Astrocyte of the spinal cord (primary cell): Measurements from ENCODE around the gene SNAI3.

Experiments
- DNase-seq: peaks from one replicate; pipeline ENCODE4 v3.0.0; 2011; ENCODE audit warnings: low read depth, low spot score
- H3K4me3 ChIP-seq: 2 replicates; pipeline ENCODE4 v1.5.1; 2011; ENCODE audit warnings: low read depth, mild to moderate bottlenecking, low read length, moderate library complexity
- in situ Hi-C: cut with HindIII; loops from 2 replicates; pipeline ENCODE4 v1.10.0; 2017; ENCODE audit warnings: low sequenced_read_pairs
- TF ChIP-seq, protein P1 (sequence below): IDR thresholded peaks from 2 replicates; pipeline ENCODE4 v1.5.1; 2012; ENCODE audit warnings: low read depth, mild to moderate bottlenecking, low read length, inconsistent platforms

The SNAI3 gene

DNA sequence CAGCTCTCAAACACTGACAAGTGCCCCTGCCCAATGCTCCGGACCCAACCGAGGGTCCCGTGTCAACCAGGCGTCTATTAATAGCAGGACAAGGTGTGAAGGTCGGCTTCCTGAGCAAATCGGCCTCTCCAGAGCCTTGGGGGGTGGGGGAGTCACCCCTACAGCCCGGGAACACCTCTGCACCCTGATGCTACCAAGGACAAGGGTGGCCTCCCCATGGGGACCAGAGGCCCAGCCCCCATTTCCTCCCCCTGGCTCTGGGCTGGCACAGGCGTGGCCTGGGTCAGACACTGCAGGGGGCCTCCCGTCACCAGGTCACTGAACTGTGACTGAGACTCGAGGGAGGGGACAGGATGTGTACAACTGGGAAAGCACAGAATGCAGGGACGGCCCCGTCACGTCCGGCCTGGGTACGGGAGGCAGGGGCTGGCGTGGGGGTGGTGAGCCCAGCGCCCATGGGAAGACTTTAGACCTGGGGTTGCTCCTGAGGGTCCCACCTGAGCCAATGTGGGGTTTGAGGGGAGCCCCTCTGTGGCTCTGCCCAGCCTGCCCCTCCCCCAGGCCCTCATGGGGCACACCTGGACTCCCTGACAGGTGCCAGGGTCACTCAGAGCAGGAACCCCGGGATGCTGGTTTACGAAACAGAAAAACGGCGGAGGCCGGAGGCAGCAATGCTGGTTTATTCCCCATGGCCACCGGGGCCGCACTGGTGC, 34.9 kb downstream of the SNAI3 start:
- peak overlapping the region; percentile 57 for H3K4me3 ChIP-seq
- DNase-seq, result no peak
- TF ChIP-seq, protein P1, sequence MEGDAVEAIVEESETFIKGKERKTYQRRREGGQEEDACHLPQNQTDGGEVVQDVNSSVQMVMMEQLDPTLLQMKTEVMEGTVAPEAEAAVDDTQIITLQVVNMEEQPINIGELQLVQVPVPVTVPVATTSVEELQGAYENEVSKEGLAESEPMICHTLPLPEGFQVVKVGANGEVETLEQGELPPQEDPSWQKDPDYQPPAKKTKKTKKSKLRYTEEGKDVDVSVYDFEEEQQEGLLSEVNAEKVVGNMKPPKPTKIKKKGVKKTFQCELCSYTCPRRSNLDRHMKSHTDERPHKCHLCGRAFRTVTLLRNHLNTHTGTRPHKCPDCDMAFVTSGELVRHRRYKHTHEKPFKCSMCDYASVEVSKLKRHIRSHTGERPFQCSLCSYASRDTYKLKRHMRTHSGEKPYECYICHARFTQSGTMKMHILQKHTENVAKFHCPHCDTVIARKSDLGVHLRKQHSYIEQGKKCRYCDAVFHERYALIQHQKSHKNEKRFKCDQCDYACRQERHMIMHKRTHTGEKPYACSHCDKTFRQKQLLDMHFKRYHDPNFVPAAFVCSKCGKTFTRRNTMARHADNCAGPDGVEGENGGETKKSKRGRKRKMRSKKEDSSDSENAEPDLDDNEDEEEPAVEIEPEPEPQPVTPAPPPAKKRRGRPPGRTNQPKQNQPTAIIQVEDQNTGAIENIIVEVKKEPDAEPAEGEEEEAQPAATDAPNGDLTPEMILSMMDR, result no peak
- in situ Hi-C loops, result no loop called here

DNA sequence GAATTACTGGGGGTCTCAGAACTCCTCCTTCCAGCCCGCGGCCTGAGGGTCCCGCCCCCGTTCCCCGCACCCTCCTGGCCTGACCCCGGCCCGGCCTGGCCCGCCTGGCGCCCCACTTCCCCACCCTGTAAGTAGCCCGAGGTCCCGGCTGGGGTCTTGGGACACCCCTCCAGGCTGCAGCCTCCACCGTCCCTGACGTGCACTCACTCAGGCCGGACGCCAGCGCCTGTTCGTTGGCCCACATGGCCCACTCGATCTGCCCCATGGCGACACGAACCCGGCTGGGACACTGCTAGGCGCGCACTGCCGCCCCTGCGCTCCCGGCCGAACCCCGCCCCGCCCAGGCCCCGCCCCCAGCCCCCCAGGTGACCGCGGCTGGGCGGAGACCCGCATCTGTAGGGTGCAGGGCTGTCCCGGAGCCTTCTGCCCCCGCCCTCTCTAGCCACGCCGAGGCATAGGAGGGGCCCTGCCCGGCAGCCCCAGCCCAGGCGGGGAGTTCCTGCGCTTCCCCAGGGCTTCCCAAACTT, 35.5 kb downstream of the SNAI3 start, which contains the start of gene CYBA:
CYBA (minus strand) TSS at position 305 of the 527 bp plus-strand sequence; CDS start at position 265, 40 bp downstream.
- in situ Hi-C loops, result no loop called here

DNA sequence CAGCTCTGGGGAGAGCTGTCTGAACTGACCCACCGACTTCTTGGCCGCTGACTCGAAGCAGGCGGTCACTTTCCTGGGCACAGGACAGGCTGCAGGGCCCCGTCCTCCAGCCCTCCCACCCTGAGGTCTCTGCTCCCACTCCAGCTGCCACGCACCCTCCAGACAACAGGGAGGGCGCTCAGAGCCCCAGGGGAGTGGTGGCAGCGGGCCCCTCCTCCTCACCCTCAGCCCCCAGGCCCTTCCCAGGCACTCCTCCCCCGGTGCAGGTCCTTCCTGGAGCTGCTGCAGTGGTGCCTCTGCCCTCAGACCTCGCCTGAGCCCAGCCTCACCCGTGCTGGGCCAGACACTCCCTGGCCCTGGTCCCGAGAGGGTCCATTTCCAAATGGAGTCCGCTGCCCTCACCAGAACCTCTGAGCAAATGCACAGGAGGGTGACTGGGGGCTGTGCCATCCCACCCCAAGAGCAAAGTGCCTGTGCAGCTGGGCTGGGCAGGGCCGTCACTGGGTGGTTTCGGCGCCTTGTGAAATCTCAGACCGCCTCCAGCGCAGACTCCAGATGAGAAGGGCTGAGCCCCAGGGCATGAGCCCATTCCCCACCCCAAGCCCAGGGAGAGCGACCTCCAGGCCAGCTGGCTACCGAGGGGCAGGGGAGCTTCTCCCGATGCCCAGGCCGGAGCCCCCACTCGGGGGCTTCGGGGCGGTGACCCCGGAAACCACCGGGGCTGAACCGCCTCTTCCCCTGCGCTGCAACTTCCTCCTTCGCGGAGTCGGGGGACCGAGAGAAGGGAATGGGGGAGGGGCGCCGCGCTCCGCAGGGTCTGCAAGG, 36.2 kb downstream of the SNAI3 start:
- H3K4me3 ChIP-seq, result peak overlapping the region; percentile 57
- in situ Hi-C loops, result no loop called here
- TF ChIP-seq, protein P1, result no peak
- DNase-seq, result no peak

More for the DNA sequence above, 35.5 kb downstream of the SNAI3 start, which contains the start of gene CYBA:
- TF ChIP-seq, protein P1, result no peak
- H3K4me3 ChIP-seq, result peak within 1 kb of the TSS; percentile 57
- peak; percentile 28 for DNase-seq

DNA sequence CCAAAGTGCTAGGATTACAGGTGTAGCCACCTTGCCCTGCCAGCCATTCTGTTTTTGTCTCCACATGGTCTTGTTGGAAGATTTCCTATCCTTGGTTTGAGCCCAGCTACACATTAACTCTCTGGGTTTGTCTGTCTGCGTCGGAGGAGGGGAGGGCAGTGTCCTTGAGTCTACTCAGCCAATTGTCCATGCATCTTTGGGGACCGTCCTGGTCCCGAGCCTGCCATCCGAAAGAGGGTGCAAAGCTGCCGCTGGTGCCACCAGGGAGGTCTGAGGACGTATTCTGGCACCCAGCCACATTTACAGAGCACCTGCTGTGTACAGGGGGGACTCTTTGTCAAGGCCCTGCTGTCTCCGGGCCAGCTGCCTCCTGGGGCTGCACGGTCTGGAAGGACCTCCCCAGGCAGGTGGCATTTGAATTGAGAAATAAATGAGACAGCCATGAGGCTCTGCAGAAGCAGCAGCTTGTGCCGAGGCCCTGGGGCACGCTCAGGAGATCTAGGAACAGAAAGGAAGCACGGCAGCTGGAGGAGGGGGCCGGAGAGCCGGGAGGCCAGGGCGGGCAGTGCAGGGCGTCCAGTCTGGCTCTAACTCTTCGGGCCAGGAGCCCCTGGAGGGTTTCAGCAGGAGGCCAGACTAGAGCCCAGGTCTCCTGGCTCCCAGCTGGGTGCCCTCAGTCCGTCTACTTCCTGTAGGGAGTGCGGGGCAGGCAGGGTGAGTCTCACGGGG, 36.9 kb downstream of the SNAI3 start:
- no peak for DNase-seq
- TF ChIP-seq, protein P1, result no peak
- in situ Hi-C loops, result no loop called here
- no peak overlapping the region for H3K4me3 ChIP-seq

DNA sequence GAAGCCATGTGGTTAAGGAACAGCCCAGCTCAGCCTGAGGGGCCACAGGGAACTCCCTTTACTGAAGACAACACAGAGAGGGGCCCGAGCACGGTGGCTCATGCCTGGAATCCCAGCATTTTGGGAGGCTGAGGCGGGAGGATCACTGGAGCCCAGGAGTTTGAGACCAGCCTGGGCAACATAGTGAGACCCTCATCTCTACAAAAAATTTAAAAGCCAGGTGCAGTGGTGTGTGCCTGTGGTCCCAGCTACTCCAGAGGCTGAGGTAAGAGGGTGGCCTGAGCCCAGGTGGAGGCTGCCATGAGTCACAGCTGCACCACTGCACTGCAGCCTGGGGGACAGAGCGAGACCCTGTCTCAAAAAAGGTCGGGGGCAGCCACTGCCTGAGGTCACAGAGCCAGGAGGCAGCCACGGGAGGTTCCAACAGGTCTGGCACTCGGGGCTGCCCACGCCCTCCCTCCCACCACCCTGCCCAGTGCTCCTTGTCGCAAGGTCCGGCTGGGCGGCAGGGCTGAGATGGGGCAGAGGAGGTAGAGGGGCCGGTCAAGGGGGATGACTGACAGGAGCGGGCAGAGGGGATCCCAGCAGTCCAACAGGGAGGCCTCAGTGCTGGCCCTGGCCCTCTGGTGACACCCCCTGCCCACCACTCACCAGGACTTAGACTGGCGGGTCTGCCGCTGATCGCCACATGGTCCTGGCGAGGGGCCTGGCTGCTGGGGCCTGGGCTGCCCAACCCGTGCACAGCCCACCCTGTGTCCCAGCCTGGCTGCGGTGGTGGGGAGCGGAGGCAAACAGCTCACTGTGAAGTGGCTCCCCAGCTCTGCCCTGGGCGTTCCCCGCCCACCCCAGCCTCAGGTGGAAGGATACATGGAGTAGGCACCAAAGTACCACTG, 38.9 kb downstream of the SNAI3 start:
- H3K4me3 ChIP-seq, result no peak overlapping the region
- no peak for DNase-seq
- TF ChIP-seq, protein P1, result no peak
- in situ Hi-C loops, result no loop called here
